HCT116 (cell line): ENCODE measurements around the gene TTYH3. TPM values are rescaled to one million over a fixed set of nuclear protein-coding genes. Genes with fewer than 3 reads are reported as not detected.

Experiments used
- ATAC-seq: fragments of 200-7000 bp; cut with Tn5 transposase; 2 replicates; pipeline ENCODE4 v1.9.1; 2020; ENCODE audit warnings: mild to moderate bottlenecking, moderate library complexity
- BruUV-seq: library from RNA; stranded (reverse); fragments of 400-500 nt; replicated peaks from 2 replicates; lab custom pipeline; 2021; lab: Mats Ljungman, UMichigan
- CTCF ChIA-PET: fragments of 300-600 bp; sonication (Branson Sonifier 250); formaldehyde crosslinking; loops from one replicate; lab custom pipeline; 2021; ENCODE audit warnings: antibody characterized with exemption; lab: Charles Lee
- POLR2A ChIA-PET: fragments of 300-600, 350-600 bp; sonication (Branson Sonifier 250); formaldehyde crosslinking; loops from one replicate; lab custom pipeline; 2021; ENCODE audit warnings: antibody characterized with exemption; lab: Charles Lee
- RAD21 ChIA-PET, 2 experiments: fragments of 300-600 bp; sonication (Branson Sonifier 250); formaldehyde crosslinking; loops; one replicate each; lab custom pipeline; 2023; ENCODE audit warnings: low total read pairs in 2 of 2; ENCODE audit not compliant: uncharacterized antibody in 2 of 2, unreplicated experiment in 2 of 2, low non-redundant PET in 1 of 2; lab: Charles Lee
- DNase-seq: peaks from one replicate; pipeline ENCODE4 v3.0.0-alpha.2; 2010; ENCODE audit warnings: low read depth, low spot score
- H2AFZ ChIP-seq: fragments of 200-600 bp; shearing (Covaris generic), sonication (generic); 2 replicates; pipeline ENCODE4 v1.6.1; 2017; ENCODE audit warnings: low read depth, mixed run types, mixed read lengths, antibody characterized with exemption, low read length; ENCODE audit not compliant: poor library complexity, severe bottlenecking
- H3K27ac ChIP-seq: 2 replicates; pipeline ENCODE4 v1.5.1; 2012; ENCODE audit warnings: low read depth, low read length
- H3K27me3 ChIP-seq: fragments of 200-600 bp; sonication (generic); 2 replicates; pipeline ENCODE4 v1.6.1; 2016; ENCODE audit warnings: mixed run types, low read length, mixed read lengths; ENCODE audit not compliant: insufficient read depth
- H3K36me3 ChIP-seq, 2 experiments: fragments of 200-500 bp in 1 of 2; fragments of 200-600 bp in 1 of 2; sonication (Bioruptor generic) in 1 of 2; sonication (generic) in 1 of 2; 2 replicates each; pipeline versions ENCODE4 v1.5.1 to v1.6.1; 2014 to 2016; ENCODE audit warnings: low read length in 2 of 2, inconsistent platforms in 1 of 2, mixed read lengths in 1 of 2, mixed run types in 1 of 2; ENCODE audit not compliant: insufficient read depth in 2 of 2, control insufficient read depth in 1 of 2
- H3K4me1 ChIP-seq, 2 experiments: fragments of 200-600 bp in 1 of 2; sonication (generic) in 1 of 2; 2 replicates each; pipeline versions ENCODE4 v1.5.1 to v1.6.1; 2012 to 2017; ENCODE audit warnings: low read length in 2 of 2, inconsistent platforms in 1 of 2, mild to moderate bottlenecking in 1 of 2, mixed read lengths in 1 of 2, mixed run types in 1 of 2, moderate library complexity in 1 of 2; ENCODE audit not compliant: insufficient read depth in 2 of 2, control insufficient read depth in 1 of 2
- H3K4me2 ChIP-seq: fragments of 200-600 bp; sonication (generic); 2 replicates; pipeline ENCODE4 v1.6.1; 2017; ENCODE audit warnings: mixed run types, low read length, mixed read lengths
- H3K4me3 ChIP-seq, 2 experiments: fragments of 200-600 bp in 1 of 2; sonication (generic) in 1 of 2; replicated peaks in 1 of 2; 2 replicates each; pipeline ENCODE4 v1.5.1; 2011 to 2016; ENCODE audit warnings: low read length in 2 of 2, control low read depth in 1 of 2, low read depth in 1 of 2, mild to moderate bottlenecking in 1 of 2, mixed read lengths in 1 of 2, mixed run types in 1 of 2
- H3K79me2 ChIP-seq: fragments of 200-600 bp; sonication (generic); 2 replicates; pipeline ENCODE4 v1.6.1; 2017; ENCODE audit warnings: mild to moderate bottlenecking, mixed run types, low read length, moderate library complexity, mixed read lengths; ENCODE audit not compliant: insufficient read depth
- H3K9ac ChIP-seq: fragments of 200-600 bp; sonication (generic); 2 replicates; pipeline ENCODE4 v1.6.1; 2016; ENCODE audit warnings: low read length, mixed read lengths
- H3K9me2 ChIP-seq: fragments of 200-600 bp; sonication (generic), shearing (Covaris generic); 2 replicates; pipeline ENCODE4 v1.6.1; 2017; ENCODE audit warnings: mixed run types, mild to moderate bottlenecking, moderate library complexity; ENCODE audit not compliant: insufficient read depth
- H3K9me3 ChIP-seq, 2 experiments: fragments of 200-500 bp in 1 of 2; fragments of 200-600 bp in 1 of 2; sonication (Bioruptor generic) in 1 of 2; sonication (generic) in 1 of 2; 2 replicates each; pipeline ENCODE4 v1.6.1; 2014 to 2017; ENCODE audit warnings: low read length in 2 of 2, mixed read lengths in 2 of 2, inconsistent platforms in 1 of 2, low read depth in 1 of 2, mild to moderate bottlenecking in 1 of 2, mixed run types in 1 of 2, moderate library complexity in 1 of 2; ENCODE audit not compliant: control insufficient read depth in 1 of 2, insufficient read depth in 1 of 2
- H4K20me1 ChIP-seq: fragments of 200-600 bp; sonication (generic), shearing (Covaris generic); 2 replicates; pipeline ENCODE4 v1.6.1; 2017; ENCODE audit warnings: mixed run types, mild to moderate bottlenecking, moderate library complexity; ENCODE audit not compliant: insufficient read depth
- CBX3 ChIP-seq: IDR thresholded peaks from 2 replicates; pipeline ENCODE4 v1.6.1; 2012; ENCODE audit warnings: low read depth
- CEBPB ChIP-seq: IDR thresholded peaks from 2 replicates; pipeline ENCODE4 v1.6.1; 2012; ENCODE audit warnings: low read depth
- EGR1 ChIP-seq: IDR thresholded peaks from 2 replicates; pipeline ENCODE4 v1.6.1; 2012; ENCODE audit warnings: low read depth
- ELF1 ChIP-seq: IDR thresholded peaks from 2 replicates; pipeline ENCODE4 v1.6.1; 2012; ENCODE audit warnings: low read depth, borderline replicate concordance
- EZH2 ChIP-seq: fragments of 200-600 bp; sonication (generic); IDR thresholded peaks from 2 replicates; pipeline ENCODE4 v1.6.1; 2017; ENCODE audit warnings: antibody characterized with exemption, mixed run types
- EZH2phosphoT487 ChIP-seq: fragments of 200-600 bp; IDR thresholded peaks from 2 replicates; pipeline ENCODE4 v1.6.1; 2018; ENCODE audit warnings: antibody characterized with exemption, borderline replicate concordance
- JUND ChIP-seq: IDR thresholded peaks from 2 replicates; pipeline ENCODE4 v1.6.1; 2012
- POLR2A ChIP-seq: IDR thresholded peaks from 2 replicates; pipeline ENCODE4 v1.7.0; 2011; ENCODE audit warnings: borderline replicate concordance; ENCODE audit not compliant: insufficient read depth, insufficient read length; ENCODE audit errors: extremely low read depth
- POLR2AphosphoS5 ChIP-seq: IDR thresholded peaks from 2 replicates; pipeline ENCODE4 v1.6.1; 2011; ENCODE audit warnings: mild to moderate bottlenecking, low read depth, low read length, moderate library complexity
- SIN3A ChIP-seq: IDR thresholded peaks from 2 replicates; pipeline ENCODE4 v1.6.1; 2012; ENCODE audit warnings: low read depth
- SP1 ChIP-seq: IDR thresholded peaks from 2 replicates; pipeline ENCODE4 v1.6.1; 2012; ENCODE audit warnings: low read depth
- ZNF274 ChIP-seq: fragments of 200-500 bp; sonication (Bioruptor generic); IDR thresholded peaks from 2 replicates; pipeline ENCODE4 v1.6.1; 2014; ENCODE audit warnings: mild to moderate bottlenecking, low read depth, low read length, inconsistent platforms
- intact Hi-C: fragments of 100-400 bp; cut with micrococcal nuclease; formaldehyde crosslinking; loops from 2 replicates; pipeline ENCODE4 v1.10.0; 2022
- total RNA-seq: library from RNA; stranded (reverse); gene quantifications from one replicate; pipeline ENCODE4 v1.2.1, GENCODE V29; 2021; ENCODE audit not compliant: unreplicated experiment
- TF ChIP-seq, protein P1 (sequence below): IDR thresholded peaks from 2 replicates; pipeline ENCODE4 v1.6.1; 2011; ENCODE audit warnings: mild to moderate bottlenecking, low read length, moderate library complexity; ENCODE audit not compliant: insufficient replicate concordance; ENCODE audit errors: extremely low read depth
- TF ChIP-seq, protein P2 (sequence below): IDR thresholded peaks from 2 replicates; pipeline ENCODE4 v1.6.1; 2012
- TF ChIP-seq, protein P3 (sequence below), 3 experiments: fragments of 200-600 bp in 1 of 3; sonication (generic) in 1 of 3; IDR thresholded peaks in 2 of 3; conservative IDR thresholded peaks in 1 of 3; 2 replicates each; pipeline ENCODE4 v1.5.1; 2012 to 2017; ENCODE audit warnings: low read depth in 2 of 3, low read length in 2 of 3, antibody characterized with exemption in 1 of 3, borderline replicate concordance in 1 of 3, control low read depth in 1 of 3, mild to moderate bottlenecking in 1 of 3, mixed read lengths in 1 of 3, mixed run types in 1 of 3, moderate library complexity in 1 of 3; ENCODE audit not compliant: insufficient read depth in 1 of 3
- TF ChIP-seq, protein P4 (sequence below): IDR thresholded peaks from 2 replicates; pipeline ENCODE4 v1.6.1; 2012; ENCODE audit warnings: low read depth

The TTYH3 gene
- total RNA-seq, 1 experiment from 2014 or later: 40.3 TPM

DNA sequence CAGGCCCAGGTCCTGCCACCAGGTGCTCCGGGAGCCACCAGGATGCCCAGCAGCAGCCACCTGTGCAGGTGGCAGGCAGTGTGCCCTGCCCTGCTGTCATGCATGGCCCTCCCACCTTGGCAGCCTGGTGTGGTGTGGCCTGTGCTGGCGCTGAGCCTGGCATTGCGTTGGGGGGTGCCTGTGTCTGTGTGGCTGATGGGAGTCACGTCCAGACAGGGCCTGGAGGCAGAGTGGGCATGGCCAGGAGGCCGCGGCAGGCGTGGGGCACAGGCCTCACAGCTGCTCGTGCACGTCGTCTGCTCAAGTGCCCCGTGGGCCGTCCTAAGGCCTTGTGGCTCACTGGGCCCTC, 8.7 kb downstream of the TTYH3 start:
- POLR2A ChIA-PET: no interaction called here
- Histone ChIP-seq H3K27me3 (no peaks in the 10 kb centered on the region), H3K36me3 (no peaks in the 10 kb centered on the region), H3K27ac (no peak overlapping the region), H3K9me3 (no peaks in the 10 kb centered on the region), H3K79me2 (no peaks in the 10 kb centered on the region), H2AFZ (no peak overlapping the region), H4K20me1 (no peaks in the 10 kb centered on the region), H3K9ac (no peak overlapping the region), H3K9me2 (no peaks in the 10 kb centered on the region), H3K4me2 (no peak overlapping the region), H3K4me3 (no peak overlapping the region), H3K4me1 (peaks cover 11% of the 10 kb centered on the region in 2 experiments; a peak in 2 of 4 replicates)
- no TSS peak for BruUV-seq
- CTCF ChIA-PET: no interaction called here
- TF ChIP-seq EGR1 (no peak), CEBPB (no peak), JUND (no peak), EZH2 (no peak), SIN3A (no peak), SP1 (no peak), ELF1 (no peak), CBX3 (no peak), ZNF274 (no peak), POLR2AphosphoS5 (no peak), POLR2A (no peak), EZH2phosphoT487 (no peak)
- TF ChIP-seq, protein P1, sequence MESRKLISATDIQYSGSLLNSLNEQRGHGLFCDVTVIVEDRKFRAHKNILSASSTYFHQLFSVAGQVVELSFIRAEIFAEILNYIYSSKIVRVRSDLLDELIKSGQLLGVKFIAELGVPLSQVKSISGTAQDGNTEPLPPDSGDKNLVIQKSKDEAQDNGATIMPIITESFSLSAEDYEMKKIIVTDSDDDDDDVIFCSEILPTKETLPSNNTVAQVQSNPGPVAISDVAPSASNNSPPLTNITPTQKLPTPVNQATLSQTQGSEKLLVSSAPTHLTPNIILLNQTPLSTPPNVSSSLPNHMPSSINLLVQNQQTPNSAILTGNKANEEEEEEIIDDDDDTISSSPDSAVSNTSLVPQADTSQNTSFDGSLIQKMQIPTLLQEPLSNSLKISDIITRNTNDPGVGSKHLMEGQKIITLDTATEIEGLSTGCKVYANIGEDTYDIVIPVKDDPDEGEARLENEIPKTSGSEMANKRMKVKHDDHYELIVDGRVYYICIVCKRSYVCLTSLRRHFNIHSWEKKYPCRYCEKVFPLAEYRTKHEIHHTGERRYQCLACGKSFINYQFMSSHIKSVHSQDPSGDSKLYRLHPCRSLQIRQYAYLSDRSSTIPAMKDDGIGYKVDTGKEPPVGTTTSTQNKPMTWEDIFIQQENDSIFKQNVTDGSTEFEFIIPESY: no peak
- TF ChIP-seq, protein P2, sequence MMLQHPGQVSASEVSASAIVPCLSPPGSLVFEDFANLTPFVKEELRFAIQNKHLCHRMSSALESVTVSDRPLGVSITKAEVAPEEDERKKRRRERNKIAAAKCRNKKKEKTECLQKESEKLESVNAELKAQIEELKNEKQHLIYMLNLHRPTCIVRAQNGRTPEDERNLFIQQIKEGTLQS: no peak
- TF ChIP-seq, protein P3, sequence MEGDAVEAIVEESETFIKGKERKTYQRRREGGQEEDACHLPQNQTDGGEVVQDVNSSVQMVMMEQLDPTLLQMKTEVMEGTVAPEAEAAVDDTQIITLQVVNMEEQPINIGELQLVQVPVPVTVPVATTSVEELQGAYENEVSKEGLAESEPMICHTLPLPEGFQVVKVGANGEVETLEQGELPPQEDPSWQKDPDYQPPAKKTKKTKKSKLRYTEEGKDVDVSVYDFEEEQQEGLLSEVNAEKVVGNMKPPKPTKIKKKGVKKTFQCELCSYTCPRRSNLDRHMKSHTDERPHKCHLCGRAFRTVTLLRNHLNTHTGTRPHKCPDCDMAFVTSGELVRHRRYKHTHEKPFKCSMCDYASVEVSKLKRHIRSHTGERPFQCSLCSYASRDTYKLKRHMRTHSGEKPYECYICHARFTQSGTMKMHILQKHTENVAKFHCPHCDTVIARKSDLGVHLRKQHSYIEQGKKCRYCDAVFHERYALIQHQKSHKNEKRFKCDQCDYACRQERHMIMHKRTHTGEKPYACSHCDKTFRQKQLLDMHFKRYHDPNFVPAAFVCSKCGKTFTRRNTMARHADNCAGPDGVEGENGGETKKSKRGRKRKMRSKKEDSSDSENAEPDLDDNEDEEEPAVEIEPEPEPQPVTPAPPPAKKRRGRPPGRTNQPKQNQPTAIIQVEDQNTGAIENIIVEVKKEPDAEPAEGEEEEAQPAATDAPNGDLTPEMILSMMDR (IDR thresholded peaks at IDR 0.05 in 2 of 3, conservative IDR thresholded peaks at IDR 0.05 in 1 of 3; ENCODE audit: borderline replicate concordance in 1 of 3, insufficient read depth in 1 of 3, low read depth in 2 of 3, low read length in 2 of 3): no peak
- TF ChIP-seq, protein P4, sequence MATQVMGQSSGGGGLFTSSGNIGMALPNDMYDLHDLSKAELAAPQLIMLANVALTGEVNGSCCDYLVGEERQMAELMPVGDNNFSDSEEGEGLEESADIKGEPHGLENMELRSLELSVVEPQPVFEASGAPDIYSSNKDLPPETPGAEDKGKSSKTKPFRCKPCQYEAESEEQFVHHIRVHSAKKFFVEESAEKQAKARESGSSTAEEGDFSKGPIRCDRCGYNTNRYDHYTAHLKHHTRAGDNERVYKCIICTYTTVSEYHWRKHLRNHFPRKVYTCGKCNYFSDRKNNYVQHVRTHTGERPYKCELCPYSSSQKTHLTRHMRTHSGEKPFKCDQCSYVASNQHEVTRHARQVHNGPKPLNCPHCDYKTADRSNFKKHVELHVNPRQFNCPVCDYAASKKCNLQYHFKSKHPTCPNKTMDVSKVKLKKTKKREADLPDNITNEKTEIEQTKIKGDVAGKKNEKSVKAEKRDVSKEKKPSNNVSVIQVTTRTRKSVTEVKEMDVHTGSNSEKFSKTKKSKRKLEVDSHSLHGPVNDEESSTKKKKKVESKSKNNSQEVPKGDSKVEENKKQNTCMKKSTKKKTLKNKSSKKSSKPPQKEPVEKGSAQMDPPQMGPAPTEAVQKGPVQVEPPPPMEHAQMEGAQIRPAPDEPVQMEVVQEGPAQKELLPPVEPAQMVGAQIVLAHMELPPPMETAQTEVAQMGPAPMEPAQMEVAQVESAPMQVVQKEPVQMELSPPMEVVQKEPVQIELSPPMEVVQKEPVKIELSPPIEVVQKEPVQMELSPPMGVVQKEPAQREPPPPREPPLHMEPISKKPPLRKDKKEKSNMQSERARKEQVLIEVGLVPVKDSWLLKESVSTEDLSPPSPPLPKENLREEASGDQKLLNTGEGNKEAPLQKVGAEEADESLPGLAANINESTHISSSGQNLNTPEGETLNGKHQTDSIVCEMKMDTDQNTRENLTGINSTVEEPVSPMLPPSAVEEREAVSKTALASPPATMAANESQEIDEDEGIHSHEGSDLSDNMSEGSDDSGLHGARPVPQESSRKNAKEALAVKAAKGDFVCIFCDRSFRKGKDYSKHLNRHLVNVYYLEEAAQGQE: no peak
- RAD21 ChIA-PET: no interaction called here
- no peak for ATAC-seq
- intact Hi-C loops: no loop called here
- DNase-seq: no peak
